H1 (cell line): ENCODE data around the gene SLC30A7.

ENCODE experiments used
- CBX8 ChIP-seq: fragments of 300-800, 300-1000 bp; sonication (generic); IDR thresholded peaks from 2 replicates; pipeline ENCODE4 v1.7.1; 2016; ENCODE audit warnings: low read depth, low read length, borderline replicate concordance
- CHD2 ChIP-seq: IDR thresholded peaks from 2 replicates; pipeline ENCODE4 v1.6.1; 2012; ENCODE audit warnings: low read length, improper control_type of control experiment
- EZH2 ChIP-seq: fragments of 200-600 bp; sonication (generic); IDR thresholded peaks from 2 replicates; pipeline ENCODE4 v1.7.1; 2012; ENCODE audit warnings: low read depth, mild to moderate bottlenecking, moderate library complexity, low read length, inconsistent platforms; ENCODE audit not compliant: severe bottlenecking
- HDAC2 ChIP-seq, 2 experiments: fragments of 300-600 bp in 1 of 2; sonication (generic) in 1 of 2; IDR thresholded peaks; 2 replicates each; pipeline ENCODE4 v1.6.1; 2011 to 2012; ENCODE audit warnings: low read depth in 2 of 2, low read length in 2 of 2, mild to moderate bottlenecking in 2 of 2, moderate library complexity in 2 of 2, borderline replicate concordance in 1 of 2, inconsistent platforms in 1 of 2
- POLR2A ChIP-seq, 2 experiments: IDR thresholded peaks; 1 replicate in 1 of 2; 2 replicates in 1 of 2; pipeline ENCODE4 v1.6.1; 2011; ENCODE audit warnings: low read depth in 2 of 2, low read length in 2 of 2, mild to moderate bottlenecking in 2 of 2; ENCODE audit errors: control extremely low read depth in 1 of 2
- POLR2AphosphoS5 ChIP-seq: IDR thresholded peaks from 2 replicates; pipeline ENCODE4 v1.6.1; 2011; ENCODE audit warnings: low read depth, low read length
- RAD21 ChIP-seq, 2 experiments: IDR thresholded peaks in 1 of 2; conservative IDR thresholded peaks in 1 of 2; 2 replicates each; pipeline ENCODE4 v1.6.1; 2011; ENCODE audit warnings: low read depth in 2 of 2, low read length in 2 of 2, improper control_type of control experiment in 1 of 2, inconsistent platforms in 1 of 2, mild to moderate bottlenecking in 1 of 2, moderate library complexity in 1 of 2
- RFX5 ChIP-seq: IDR thresholded peaks from 2 replicates; pipeline ENCODE4 v1.6.1; 2011; ENCODE audit warnings: low read depth, low read length, improper control_type of control experiment, borderline replicate concordance
- SP4 ChIP-seq: IDR thresholded peaks from 2 replicates; pipeline ENCODE4 v1.6.1; 2012; ENCODE audit warnings: low read length, inconsistent platforms
- TF ChIP-seq, protein P1 (sequence below), 3 experiments: IDR thresholded peaks; 1 replicate in 2 of 3; 2 replicates in 1 of 3; pipeline versions ENCODE4 v1.5.1 to v1.6.1; 2011; ENCODE audit warnings: low read length in 3 of 3, mild to moderate bottlenecking in 3 of 3, inconsistent platforms in 2 of 3, low read depth in 1 of 3, moderate library complexity in 1 of 3; ENCODE audit not compliant: insufficient read depth in 1 of 3; ENCODE audit errors: control extremely low read depth in 1 of 3
- TF ChIP-seq, protein P2 (sequence below): IDR thresholded peaks from 2 replicates; pipeline ENCODE4 v1.6.1; 2012; ENCODE audit warnings: low read length, inconsistent platforms

DNA sequence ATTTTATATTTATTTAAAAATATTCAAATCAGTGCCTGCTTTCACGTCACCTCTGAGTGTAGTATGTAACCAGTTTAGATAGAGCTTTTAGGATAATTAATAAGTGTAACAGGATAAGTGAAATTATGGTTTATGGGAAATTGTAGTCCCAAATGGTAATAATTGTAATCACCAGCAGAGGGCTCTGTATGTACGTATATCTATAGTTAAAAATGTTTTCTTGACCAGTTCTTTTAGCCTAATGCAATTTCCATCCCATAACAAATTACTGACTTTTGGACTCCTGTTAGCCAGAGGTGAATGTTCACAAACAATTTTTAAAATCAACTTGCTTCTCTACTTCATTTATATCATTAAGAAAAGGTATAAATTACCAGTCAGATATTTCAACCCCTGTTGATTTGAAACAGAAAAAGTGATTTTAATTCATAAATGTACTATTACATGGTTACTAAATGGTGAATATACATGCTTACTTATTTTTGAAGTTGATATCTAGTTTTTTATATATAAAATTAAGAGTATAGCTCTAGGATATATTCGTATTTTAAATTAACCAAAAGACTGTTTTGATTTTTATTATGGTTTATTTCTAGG is 25.3 kb downstream of the SLC30A7 start:
- TF ChIP-seq, protein P1, sequence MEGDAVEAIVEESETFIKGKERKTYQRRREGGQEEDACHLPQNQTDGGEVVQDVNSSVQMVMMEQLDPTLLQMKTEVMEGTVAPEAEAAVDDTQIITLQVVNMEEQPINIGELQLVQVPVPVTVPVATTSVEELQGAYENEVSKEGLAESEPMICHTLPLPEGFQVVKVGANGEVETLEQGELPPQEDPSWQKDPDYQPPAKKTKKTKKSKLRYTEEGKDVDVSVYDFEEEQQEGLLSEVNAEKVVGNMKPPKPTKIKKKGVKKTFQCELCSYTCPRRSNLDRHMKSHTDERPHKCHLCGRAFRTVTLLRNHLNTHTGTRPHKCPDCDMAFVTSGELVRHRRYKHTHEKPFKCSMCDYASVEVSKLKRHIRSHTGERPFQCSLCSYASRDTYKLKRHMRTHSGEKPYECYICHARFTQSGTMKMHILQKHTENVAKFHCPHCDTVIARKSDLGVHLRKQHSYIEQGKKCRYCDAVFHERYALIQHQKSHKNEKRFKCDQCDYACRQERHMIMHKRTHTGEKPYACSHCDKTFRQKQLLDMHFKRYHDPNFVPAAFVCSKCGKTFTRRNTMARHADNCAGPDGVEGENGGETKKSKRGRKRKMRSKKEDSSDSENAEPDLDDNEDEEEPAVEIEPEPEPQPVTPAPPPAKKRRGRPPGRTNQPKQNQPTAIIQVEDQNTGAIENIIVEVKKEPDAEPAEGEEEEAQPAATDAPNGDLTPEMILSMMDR (IDR thresholded peaks at IDR 0.05; ENCODE audit: control extremely low read depth in 1 of 3, insufficient read depth in 1 of 3, low read depth in 1 of 3, low read length in 3 of 3): peak in 2 of 3 experiments; percentile 16 to 48; a peak in 2 of 4 replicates
- TF ChIP-seq CHD2 (no peak), POLR2A (IDR thresholded peaks at IDR 0.05; ENCODE audit: control extremely low read depth in 1 of 2, low read depth in 2 of 2, low read length in 2 of 2) (no peak), RAD21 (IDR thresholded peaks at IDR 0.05 in 1 of 2, conservative IDR thresholded peaks at IDR 0.05 in 1 of 2; ENCODE audit: low read depth in 2 of 2, low read length in 2 of 2) (peak; percentile 58 to 65), POLR2AphosphoS5 (no peak), EZH2 (no peak), HDAC2 (IDR thresholded peaks at IDR 0.05; ENCODE audit: borderline replicate concordance in 1 of 2, low read depth in 2 of 2, low read length in 2 of 2) (no peak), SP4 (no peak), RFX5 (no peak), CBX8 (no peak)
- TF ChIP-seq, protein P2, sequence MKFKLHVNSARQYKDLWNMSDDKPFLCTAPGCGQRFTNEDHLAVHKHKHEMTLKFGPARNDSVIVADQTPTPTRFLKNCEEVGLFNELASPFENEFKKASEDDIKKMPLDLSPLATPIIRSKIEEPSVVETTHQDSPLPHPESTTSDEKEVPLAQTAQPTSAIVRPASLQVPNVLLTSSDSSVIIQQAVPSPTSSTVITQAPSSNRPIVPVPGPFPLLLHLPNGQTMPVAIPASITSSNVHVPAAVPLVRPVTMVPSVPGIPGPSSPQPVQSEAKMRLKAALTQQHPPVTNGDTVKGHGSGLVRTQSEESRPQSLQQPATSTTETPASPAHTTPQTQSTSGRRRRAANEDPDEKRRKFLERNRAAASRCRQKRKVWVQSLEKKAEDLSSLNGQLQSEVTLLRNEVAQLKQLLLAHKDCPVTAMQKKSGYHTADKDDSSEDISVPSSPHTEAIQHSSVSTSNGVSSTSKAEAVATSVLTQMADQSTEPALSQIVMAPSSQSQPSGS: no peak
